Jurkat, Clone E6-1 (cell line): Measurements from ENCODE around the gene NAV2.
A peak's percentile ranks its signal among the peaks of the same experiment; 100 is the strongest.

Source experiments
- DNase-seq: peaks from one replicate; pipeline ENCODE4 v3.0.0-alpha.2; 2011; ENCODE audit warnings: low read depth, low spot score
- H3K4me3 ChIP-seq: 2 replicates; pipeline ENCODE4 v1.5.1; 2011; ENCODE audit warnings: mild to moderate bottlenecking, low read length, control low read depth, moderate library complexity

NAV2 gene

DNA sequence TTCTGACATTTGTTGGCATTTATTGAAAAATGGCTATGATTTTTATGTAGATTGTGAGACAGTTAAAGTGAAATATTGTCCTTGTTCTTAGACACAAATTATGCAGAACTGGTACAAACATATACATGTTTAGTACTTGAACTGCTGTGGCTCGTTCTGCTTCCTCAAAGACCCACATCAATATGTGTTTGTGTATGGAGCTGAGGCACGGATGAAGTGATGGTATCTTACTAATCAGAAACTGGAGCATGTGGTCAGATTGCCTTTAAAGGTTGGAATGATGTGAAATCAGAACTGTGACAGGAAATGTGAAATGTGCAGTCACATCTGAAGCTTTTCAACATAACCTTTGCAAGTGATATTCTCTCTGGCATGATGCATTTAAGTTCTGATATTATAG is 130.4 kb downstream of the NAV2 start:
- no peak overlapping the region for H3K4me3 ChIP-seq

DNA sequence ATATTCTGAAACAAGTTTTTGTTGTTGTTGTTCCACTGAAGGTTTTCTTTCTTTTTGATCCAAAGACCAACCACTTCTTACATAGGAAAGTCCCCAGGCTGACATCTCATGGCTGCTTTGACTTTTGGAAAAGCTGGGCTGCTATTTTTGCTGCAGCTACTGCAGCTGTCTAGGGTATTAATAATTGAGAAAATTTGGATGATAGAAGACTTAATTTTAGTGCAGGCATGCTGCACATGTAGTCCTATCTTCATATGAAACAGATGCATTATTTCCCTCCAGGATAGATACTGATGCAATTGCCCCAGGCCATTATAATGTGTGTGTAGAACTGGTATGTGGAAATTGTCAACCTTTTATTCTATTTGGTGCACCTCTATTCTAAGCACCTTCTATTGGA is 131.4 kb downstream of the NAV2 start:
- H3K4me3 ChIP-seq: no peak overlapping the region
- DNase-seq: no peak

More for the DNA sequence above, 130.4 kb downstream of the NAV2 start:
- peak; percentile 5 for DNase-seq

DNA sequence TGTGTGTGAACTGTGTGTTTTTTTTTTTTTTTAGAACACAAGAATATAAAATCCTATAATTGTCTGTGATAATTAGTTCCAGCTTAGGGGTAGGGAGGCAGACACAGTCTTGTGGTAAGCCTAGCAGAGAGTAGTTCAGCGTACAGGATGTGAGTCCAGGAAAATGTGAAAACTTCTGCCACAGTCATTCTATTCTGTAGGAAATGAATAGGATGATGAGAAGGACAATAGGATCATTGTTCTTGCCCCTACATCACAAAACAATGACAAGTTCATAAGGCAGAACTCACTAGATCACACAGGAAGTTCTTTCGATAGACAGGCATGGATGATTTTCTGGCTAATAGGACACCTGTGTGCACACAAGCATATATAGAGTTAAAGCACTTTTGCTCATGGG is 132.2 kb downstream of the NAV2 start:
- H3K4me3 ChIP-seq: no peak overlapping the region
- no peak for DNase-seq

DNA sequence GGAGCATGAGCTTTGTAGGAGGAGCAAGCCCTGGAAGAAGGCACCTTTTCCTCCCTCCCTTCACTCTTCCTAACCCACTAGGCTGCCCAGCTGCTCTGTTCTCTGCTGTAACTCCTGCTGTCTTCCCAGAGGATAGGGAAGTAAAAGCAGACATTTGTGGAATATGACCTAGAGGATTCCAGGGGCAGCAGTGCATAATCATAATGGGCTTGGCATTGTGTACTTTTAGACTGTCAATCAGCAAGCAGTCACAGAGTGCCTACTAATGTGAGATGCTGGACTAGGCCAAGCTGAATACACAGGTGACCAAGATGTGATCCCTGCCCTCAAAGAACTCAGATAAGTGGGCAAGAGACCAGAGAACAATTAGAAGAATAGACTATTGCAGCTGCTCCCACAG is 133.0 kb downstream of the NAV2 start:
- no peak overlapping the region for H3K4me3 ChIP-seq

DNA sequence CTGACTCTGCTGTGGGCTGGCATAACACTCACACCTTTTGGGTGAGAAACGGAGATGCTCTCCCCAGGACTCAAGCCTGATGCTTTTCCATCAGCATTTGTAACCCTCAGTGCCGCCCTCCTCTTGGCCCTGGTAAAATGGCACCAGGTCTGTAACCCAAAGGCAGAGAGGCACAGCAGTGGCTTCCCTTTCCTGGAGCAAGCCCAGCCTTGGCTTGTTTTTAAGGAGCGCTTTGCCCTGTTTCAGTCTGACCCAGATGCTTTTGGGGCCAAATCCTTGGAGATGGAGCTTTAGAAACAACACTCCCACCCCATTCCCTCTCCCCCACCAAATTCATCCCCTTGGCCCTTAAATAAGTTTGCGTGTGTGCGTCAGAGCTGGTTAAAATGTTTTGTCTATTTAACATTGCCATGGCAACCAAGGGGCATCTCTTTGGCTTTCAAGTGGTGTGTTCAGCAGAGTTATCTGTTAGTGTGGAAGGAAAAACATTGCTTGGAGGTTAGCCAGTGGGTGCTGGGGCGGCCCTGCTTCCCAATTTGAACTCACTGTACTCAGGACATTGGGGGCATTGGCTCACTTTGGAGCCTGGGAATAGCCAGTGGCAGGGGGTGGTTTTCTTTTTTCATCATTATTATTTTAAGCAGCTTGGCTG is 134.1 kb downstream of the NAV2 start:
- H3K4me3 ChIP-seq: no peak overlapping the region
- DNase-seq: no peak

More for the DNA sequence above, 133.0 kb downstream of the NAV2 start:
- DNase-seq: no peak

DNA sequence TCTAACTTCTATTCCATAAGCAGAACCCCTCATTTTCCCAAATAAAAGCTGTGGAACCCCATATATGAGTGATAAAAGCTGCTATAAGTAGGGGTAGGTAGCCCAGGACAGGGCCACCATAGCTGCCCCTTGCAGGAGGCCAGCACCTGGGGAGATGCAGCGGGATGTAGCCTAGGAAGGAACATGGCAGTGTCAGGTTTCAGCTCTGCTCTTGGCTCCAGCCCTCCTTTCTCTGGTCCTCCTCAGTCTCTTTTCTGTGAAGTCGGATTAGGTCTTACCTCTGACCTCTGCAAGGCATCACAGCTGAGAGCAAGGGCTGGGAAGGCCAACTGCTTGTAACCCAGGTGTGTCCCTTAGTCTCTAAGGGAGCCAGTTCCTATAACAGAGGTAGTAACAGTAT is 135.6 kb downstream of the NAV2 start:
- no peak for DNase-seq

DNA sequence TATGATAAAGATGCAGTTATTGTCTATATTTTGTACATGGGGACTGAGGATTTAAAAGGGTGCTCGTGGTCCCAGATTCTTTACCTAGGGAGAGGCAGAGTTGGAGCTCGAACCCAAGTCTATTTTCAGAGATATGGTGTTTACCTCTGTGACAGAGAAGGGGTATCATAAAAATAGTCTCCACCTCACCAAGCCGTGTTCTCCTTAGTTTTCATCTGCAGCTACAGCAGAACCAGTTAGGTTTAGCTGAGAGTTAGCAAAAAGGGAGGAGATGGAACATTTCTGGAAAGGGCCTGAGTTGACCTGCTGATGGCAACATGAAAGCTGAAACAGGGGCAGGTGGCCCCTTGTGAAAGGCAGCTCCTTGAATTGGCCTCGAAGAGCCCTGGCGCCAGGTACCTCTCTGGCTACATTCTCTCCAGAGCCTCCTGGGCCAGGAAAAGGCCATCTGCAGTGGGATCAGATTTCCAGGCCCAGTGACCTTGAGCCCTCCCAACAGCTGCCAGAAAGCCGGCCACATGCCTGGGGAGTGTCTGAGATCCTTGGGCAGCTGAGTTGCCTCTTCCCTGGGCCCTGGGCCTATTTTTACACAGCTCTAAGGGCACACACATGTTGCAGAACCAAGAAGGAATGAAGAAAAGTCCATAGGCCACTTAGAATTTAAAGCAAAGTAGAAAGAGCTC is 136.6 kb downstream of the NAV2 start:
- no peak for DNase-seq
- H3K4me3 ChIP-seq: no peak overlapping the region

More for the DNA sequence above, 135.6 kb downstream of the NAV2 start:
- H3K4me3 ChIP-seq: no peak overlapping the region

DNA sequence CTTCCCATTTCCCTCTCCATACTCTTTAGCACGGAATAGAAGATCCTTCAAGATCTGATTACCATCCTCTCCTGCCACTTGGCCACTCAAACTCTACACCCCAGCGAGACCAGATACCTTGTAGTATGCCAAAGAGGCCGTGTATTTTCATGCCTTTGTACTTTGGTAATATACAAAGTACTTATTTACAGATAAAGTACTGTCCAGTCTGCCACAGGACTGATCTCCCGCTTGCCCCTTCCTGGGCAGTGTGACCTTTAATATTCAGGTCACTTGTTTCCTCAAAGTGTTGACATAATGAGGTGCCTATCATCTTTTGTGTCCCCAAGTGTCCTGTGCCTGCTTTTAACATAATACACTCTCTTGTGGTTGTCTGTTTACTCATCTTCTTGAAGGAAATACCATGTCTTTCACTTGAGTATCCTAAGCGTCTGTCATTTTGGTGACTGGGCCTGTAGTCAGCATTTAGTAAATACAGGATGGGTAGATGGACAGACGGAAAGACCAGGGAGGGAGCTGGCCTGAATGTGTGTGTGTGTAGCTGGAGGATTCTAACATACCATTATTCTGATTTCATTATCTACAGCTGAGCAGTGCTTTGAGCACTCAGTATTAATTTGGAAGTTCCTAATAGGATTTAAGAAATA is 137.4 kb downstream of the NAV2 start:
- DNase-seq: no peak
- H3K4me3 ChIP-seq: no peak overlapping the region

DNA sequence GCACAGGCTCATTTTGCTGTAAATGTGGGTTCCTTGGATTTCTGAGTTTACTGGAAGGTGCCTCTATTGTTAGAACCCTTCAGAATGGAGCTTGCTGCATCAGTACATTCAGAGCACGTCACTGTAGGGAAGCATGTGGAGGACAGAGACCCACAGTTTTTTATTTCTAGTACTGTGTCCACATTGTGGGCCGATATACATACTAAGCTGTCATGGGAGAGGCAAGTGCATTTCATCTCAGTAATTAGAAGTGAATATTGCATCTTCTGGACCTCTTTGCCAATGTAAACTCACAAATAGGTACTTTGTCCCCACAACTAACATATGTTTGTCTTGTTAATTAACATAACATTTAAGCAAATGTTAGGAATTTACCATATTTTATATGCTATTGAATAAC is 139.7 kb downstream of the NAV2 start:
- no peak overlapping the region for H3K4me3 ChIP-seq
- no peak for DNase-seq

DNA sequence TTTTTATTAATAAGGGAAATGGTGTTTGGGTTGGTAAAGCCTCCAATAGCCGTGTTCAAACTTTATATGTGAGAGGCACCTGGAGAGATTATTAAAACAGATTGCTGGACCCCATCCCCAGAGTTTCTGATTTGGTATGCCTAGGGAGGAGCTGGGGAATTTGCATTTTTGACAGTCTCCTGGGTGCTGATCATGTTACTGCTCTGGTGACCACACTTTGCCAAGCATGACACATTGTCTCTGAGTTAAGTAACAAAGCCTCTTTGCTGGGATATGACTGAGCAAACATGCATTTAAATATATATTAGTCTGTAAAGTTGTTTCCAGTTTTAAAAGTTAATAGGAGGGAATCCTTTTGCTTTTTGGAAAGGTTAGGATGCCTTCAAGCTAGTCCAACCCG is 140.4 kb downstream of the NAV2 start:
- no peak for DNase-seq
- no peak overlapping the region for H3K4me3 ChIP-seq

DNA sequence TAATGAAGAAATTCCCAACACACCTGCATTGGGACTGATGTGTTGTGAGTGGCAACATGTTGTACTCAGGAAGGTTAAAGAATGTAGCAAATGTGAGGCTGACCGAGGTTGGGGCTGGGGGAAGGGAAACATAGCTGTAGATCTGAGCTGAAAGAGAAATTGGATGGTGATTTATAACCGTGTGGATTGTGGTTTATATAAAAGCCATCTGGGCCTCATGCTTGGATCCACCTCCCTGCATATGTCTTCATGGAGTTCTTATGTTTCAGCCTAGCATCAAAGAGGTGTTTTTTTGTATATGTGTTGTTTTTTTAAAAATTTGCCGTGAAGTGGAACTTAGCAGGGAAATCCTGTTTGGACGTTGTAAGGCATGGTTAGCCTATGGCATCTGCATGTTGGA is 141.3 kb downstream of the NAV2 start:
- DNase-seq: no peak

DNA sequence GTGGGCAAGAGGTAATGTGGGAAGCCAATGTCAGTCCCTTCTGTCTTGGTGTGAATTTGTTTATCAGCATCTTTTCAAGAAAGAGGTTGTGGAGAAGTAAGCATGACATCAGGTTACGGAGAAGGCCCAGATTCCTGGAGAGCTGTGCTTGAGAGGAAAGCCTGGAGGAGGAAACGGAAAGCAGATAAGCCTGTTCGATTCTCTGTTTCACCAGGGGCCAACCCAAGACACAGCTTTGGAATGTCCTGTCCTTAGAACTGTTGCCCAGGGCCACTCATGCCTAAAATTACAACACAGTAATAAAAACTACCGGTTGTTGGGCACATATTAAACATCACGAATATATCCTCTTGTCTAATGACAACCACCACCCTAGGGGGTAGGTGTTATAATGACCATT is 148.5 kb downstream of the NAV2 start:
- no peak for DNase-seq
- no peak overlapping the region for H3K4me3 ChIP-seq

More for the DNA sequence above, 141.3 kb downstream of the NAV2 start:
- H3K4me3 ChIP-seq: no peak overlapping the region

DNA sequence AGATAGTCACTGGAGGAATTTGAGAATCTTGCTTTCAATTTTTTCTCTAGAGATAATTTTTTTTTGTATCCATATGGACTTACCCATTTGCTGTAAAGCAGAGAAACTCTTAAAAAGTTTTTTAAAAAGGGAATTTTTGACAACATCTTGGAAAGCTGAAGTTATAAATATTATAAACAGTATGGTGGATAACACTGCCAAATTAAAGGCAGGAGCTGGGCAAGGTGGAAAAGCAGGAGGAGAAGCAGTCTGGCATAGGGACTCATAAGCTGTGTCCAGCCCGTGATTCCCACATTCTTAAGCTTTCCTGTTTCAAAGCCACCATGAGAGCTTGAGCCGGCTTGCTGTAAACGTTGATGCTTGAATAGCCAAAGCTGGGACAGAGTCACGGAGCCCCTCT is 149.5 kb downstream of the NAV2 start:
- no peak overlapping the region for H3K4me3 ChIP-seq
- DNase-seq: no peak

DNA sequence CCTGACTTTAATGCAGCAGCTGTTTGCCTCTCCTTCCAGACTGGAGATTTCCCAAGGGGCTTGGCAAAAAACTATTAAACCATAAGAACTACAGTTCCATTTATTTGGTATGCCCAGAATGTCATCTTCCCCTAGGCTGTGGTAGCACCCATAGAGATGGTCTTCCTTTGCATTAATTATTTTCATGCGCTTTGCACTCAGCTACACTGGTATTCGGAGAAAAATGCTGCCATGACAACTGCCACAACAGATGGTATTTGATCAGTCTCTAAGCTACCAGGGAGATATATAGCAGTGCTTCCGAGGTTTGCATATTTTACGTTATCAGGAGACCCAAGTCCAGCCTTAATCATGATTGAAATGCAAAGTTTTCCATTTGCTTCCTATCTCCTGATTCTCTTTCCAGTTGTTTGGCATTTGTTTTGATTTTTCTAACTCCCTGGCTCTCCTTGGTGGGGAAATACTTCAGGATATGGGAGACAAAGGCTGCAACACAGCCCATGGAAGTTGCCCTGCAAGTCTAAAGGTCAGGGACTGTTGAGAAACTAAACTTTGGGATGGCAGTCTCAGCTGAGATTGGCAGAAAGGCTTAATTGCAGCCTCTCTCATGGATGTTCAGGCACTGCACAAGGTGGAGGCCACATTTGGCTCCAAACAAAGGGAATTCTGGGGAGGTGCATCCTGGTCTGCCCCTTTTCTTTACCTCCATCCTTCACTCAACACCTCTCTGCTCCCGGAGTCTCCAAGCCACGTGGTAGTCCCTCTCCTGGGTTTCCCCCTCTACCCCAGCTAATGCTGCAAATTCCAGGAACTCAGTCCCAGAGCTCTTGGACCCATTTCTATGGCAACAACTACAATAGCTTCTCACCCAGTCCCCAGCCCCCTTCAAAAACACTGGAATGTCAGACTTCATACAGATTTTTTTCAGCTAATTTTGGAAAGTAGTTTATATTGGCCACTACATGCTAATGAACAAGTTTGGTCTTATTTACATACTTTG is 151.8 kb downstream of the NAV2 start:
- DNase-seq: no peak
- no peak overlapping the region for H3K4me3 ChIP-seq

DNA sequence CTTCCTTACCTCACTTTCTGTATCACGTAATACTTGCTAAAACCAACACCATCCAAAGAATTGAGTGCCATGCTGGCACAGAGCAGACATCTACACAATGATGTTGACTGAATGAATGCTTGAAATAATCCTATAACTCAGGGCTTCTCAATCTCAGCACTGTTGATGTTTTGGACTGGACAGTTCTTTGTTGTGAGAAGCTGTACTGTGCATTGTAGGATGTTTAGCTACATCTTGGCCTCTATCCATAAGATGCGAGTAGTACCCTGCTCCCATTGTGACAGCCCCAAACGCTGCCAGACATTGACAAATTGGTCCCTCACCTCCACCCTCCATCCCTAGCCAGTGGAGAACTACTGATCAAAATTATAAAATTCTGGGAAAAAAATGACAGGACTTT is 153.4 kb downstream of the NAV2 start:
- no peak for DNase-seq
- H3K4me3 ChIP-seq: no peak overlapping the region

DNA sequence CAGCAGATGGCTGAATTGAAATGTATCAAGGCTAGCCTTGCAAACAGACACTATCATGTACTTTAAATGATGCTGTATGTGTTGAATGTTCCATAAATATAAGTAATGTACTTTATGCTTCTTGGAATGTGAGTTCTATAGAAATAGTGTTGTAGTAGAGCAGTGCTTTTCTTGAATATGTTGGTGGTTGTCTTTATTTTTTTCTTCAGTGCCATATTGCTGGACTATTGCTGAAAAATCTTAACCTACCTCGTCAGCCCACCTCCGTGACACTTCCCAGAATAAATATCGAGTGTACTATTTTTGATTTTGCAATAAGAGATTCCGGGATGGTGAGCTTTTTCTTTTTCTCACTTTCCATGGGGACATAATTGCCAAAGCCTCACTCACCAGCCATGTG is 153.9 kb downstream of the NAV2 start:
- H3K4me3 ChIP-seq: no peak overlapping the region
- DNase-seq: no peak

DNA sequence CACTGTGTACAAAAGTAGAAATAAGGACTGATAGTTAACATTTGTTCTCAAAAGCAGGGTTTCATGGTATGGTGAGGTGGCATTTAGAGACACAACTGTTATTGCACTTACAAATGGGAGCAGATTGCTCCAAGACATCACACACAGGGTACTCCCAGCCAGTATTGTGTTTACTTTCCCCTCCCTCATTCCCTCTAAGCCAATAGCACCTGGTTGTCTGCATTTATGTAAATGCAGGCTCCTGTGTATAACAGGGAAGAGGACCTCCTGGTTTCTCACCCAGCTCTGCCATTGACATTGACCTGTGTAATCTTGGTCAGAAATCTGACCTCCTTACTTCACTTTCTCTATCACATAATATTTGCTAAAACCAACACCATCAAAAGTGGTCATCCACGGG is 154.4 kb downstream of the NAV2 start:
- H3K4me3 ChIP-seq: no peak overlapping the region
- no peak for DNase-seq

DNA sequence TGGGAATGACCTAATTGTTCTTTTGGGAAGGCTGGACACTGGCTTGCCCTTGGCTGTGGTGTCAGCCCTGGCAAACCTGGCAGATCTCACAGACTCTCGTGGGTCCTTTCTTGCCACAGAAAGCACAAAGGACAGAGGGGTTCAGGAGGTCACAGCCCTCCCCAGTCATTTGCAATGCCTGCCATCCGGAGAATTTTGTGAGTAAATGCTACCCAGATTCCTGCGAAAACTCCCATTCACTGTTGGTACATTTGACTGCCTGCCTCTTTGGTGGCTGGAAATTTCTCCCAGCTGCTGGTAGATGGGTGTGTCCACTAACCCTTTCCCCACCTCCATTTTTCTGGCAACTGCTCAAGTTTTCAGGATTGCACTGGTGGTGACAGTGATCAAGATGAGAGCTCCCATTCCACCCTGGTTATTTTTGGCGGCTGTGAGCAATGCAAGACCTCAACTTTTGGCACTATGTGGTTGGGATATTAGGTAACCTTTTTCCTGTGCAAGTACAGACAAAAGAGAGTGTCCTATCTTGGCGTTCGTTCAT is 155.7 kb downstream of the NAV2 start:
- H3K4me3 ChIP-seq: no peak overlapping the region
- DNase-seq: no peak

DNA sequence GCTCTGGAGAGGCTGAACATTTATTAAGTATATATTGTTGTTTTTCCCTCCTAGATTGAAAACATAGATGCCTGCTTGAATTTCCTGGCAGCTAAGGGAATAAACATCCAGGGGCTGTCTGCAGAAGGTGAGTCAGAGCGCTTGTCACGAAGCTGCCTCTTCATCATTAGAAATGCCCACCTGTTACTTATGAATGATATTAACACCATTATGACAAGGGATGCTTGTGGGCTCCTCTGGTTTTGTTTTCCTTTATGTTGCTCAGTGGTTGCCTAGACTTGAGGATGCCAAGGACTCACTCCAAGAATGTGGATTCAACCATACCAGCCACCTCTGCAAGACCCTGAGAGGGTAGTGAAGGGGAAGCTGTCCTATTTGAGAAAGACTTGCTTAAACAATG is 156.2 kb downstream of the NAV2 start:
- DNase-seq: no peak
- H3K4me3 ChIP-seq: no peak overlapping the region
